Naive B cell (primary cell): ENCODE data around the gene NRDE2. TPM values are rescaled to one million over a fixed set of nuclear protein-coding genes. Genes with fewer than 3 reads are reported as not detected.

Experiments used
- ATAC-seq, 2 donors: fragments of 150-1000 bp; cut with Tn5 transposase; 2 replicates each; pipeline ENCODE4 v1.10.0; 2021; ENCODE audit warnings: low read depth in 2 of 2, mild to moderate bottlenecking in 2 of 2, moderate library complexity in 2 of 2
- DNase-seq: peaks from one replicate; pipeline ENCODE4 v3.0.0; 2022
- H3K27ac Mint-ChIP-seq, 6 donors: one replicate each; pipeline ENCODE4 v1.8.0; 2020 to 2022; ENCODE audit warnings: mild to moderate bottlenecking in 6 of 6, mixed read lengths in 6 of 6, moderate library complexity in 5 of 6, inconsistent platforms in 2 of 6
- H3K27me3 Mint-ChIP-seq, 3 donors: one replicate each; pipeline ENCODE4 v1.8.0; 2021 to 2022; ENCODE audit warnings: mixed read lengths in 3 of 3, mild to moderate bottlenecking in 1 of 3
- H3K36me3 Mint-ChIP-seq, 2 donors: one replicate each; pipeline ENCODE4 v1.8.0; 2020 to 2022; ENCODE audit warnings: mixed read lengths in 2 of 2, inconsistent platforms in 1 of 2, mild to moderate bottlenecking in 1 of 2
- H3K4me1 Mint-ChIP-seq, 3 donors: one replicate each; pipeline ENCODE4 v1.8.0; 2020 to 2022; ENCODE audit warnings: mixed read lengths in 3 of 3, inconsistent platforms in 1 of 3, mild to moderate bottlenecking in 1 of 3, moderate library complexity in 1 of 3
- H3K4me3 Mint-ChIP-seq, 8 donors: one replicate each; pipeline ENCODE4 v1.8.0; 2020 to 2022; ENCODE audit warnings: mild to moderate bottlenecking in 8 of 8, mixed read lengths in 8 of 8, moderate library complexity in 8 of 8, inconsistent platforms in 2 of 8
- H3K9me3 Mint-ChIP-seq, 7 donors: one replicate each; pipeline ENCODE4 v1.8.0; 2020 to 2022; ENCODE audit warnings: mixed read lengths in 7 of 7, mild to moderate bottlenecking in 5 of 7, inconsistent platforms in 2 of 7, moderate library complexity in 1 of 7
- polyA plus RNA-seq, 6 donors: library from polyadenylated mRNA; unstranded; fragments of 300-500 nt; fragmentation: Illumina TruSeq; gene quantifications; one replicate each; pipeline ENCODE4 v1.2.3, GENCODE V29; 2021; ENCODE audit warnings: low read depth in 6 of 6

Gene NRDE2
- polyA plus RNA-seq, 6 donors from 2014 or later = 9.9 to 21.0 (median 15.2) TPM

DNA sequence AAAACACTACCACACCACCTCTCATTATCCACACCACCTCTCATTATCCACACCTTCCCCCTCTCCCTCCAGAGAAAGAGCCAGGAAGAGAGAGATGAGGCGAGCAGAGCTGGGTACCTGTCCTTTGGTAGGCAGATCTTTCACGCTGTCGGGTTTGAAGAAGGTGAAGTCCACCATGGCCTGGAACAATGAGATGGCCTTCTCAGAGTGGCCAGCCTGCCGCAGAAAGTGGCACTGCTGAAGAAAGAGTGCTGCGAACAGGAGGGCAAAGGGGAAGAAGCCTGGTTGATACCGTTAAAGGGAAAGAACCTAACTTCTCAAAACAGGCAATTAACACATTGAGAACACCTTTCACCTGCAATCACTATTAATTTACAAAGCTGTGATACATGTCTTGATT, 30.6 kb downstream of the NRDE2 start:
- Mint-ChIP-seq H3K4me1 (peaks cover 2 to 9% (median 9%) of the 10 kb centered on the region in 3 donors), H3K4me3 (no peak overlapping the region), H3K9me3 (peaks cover 0 to 3% (median 0%) of the 10 kb centered on the region in 7 donors), H3K27me3 (no peaks in the 10 kb centered on the region), H3K27ac (peak overlapping the region in 3 of 6 donors; percentile 51 to 89 (median 56)), H3K36me3 (peaks cover 30 to 36% of the 10 kb centered on the region in 2 donors)
- DNase-seq (no peak), ATAC-seq (no peak)

DNA sequence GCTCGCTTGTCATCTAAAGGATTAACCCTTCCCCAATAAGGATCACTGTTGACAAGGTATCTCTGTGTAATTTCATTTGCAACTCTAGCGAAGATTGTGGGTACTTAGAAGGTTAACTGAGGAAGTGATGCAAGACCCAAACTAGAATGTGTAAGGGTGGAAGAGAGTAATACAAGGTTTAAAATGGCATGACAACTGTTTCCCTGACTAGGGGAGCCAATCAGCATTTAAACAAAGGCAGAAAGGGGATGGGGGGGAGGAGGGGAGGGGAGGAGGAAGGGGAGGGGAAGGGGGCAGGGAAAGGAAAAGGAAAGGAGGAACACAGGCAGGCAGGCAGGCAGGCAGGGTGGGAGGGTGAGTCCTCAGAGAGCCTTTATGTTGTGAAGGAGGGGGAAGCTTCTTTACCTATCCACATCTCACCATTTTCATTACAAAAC, 31.1 kb downstream of the NRDE2 start:
- H3K4me1 Mint-ChIP-seq = peaks cover 2 to 9% (median 9%) of the 10 kb centered on the region in 3 donors
- H3K4me3 Mint-ChIP-seq = no peak overlapping the region
- DNase-seq = no peak
- peak overlapping the region in 3 of 6 donors; percentile 51 to 89 (median 77) for H3K27ac Mint-ChIP-seq
- H3K27me3 Mint-ChIP-seq = no peaks in the 10 kb centered on the region
- no peak for ATAC-seq
- peaks cover 27 to 33% of the 10 kb centered on the region in 2 donors for H3K36me3 Mint-ChIP-seq
- H3K9me3 Mint-ChIP-seq = peaks cover 0 to 3% (median 0%) of the 10 kb centered on the region in 7 donors

DNA sequence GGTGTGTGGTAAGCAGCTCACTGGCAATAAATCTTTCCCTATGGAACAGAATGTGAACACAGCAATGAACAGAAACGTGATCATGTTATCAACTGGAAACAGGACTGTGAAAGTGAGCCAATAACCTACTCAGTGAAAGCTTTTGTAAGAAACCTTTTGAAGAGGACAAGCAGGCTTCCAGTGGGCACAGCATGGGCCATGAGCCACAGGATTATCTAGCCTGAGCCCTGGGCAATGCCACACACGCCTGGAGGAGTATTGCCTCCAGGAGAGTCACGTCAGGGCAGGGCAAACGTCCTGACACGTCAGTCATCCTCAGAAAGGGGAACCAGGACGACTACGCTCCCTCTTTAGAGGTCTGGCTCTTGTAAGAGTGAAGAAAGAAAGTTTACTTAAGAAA, 32.3 kb downstream of the NRDE2 start:
- H3K27me3 Mint-ChIP-seq = no peaks in the 10 kb centered on the region
- no peak for DNase-seq
- H3K4me3 Mint-ChIP-seq = no peak overlapping the region
- no peak overlapping the region for H3K27ac Mint-ChIP-seq
- ATAC-seq = no peak
- peaks cover 31 to 33% of the 10 kb centered on the region in 2 donors for H3K36me3 Mint-ChIP-seq
- H3K4me1 Mint-ChIP-seq = peaks cover 2 to 9% (median 9%) of the 10 kb centered on the region in 3 donors
- peaks cover 0 to 3% (median 0%) of the 10 kb centered on the region in 7 donors for H3K9me3 Mint-ChIP-seq

DNA sequence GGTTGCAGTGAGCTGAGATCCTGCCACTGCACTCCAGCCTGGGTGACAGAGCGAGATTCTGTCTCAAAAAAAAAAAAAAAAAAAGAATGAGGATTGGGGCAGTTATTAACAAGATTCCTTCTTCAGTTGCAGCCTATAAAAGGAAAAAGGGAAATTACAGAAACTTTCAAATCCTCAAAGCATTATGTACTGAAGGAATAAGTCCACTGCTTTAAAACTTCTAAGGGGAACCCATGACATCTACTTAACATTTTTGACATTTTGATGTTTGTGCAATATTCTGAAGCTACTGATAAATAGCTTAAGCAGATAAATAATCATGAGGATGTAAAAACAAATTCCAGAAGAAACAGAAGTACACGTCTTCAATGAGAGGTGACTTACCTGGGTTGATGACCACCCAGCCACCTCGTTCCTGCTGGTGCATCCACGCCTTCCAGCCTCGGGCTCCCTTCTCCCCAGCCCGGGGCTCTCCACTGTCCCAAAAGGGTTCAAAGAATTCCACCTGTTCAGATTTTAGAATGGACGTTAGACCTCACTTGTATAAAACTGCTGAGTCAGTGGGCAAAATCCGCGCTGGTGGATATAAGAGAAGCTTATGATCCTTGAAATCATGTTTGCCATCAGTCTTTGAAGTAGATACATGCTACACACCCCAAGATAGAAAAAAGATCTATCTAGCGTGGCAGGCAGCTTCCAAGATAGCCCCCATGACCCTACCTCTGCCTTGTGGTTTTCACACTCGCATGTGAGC, 33.7 kb downstream of the NRDE2 start:
- H3K9me3 Mint-ChIP-seq = peaks cover 0 to 3% (median 0%) of the 10 kb centered on the region in 7 donors
- peaks cover 2 to 9% (median 9%) of the 10 kb centered on the region in 3 donors for H3K4me1 Mint-ChIP-seq
- no peak for DNase-seq
- peaks cover 26 to 27% of the 10 kb centered on the region in 2 donors for H3K36me3 Mint-ChIP-seq
- H3K27me3 Mint-ChIP-seq = no peaks in the 10 kb centered on the region
- no peak overlapping the region for H3K4me3 Mint-ChIP-seq
- no peak overlapping the region for H3K27ac Mint-ChIP-seq
- no peak for ATAC-seq

DNA sequence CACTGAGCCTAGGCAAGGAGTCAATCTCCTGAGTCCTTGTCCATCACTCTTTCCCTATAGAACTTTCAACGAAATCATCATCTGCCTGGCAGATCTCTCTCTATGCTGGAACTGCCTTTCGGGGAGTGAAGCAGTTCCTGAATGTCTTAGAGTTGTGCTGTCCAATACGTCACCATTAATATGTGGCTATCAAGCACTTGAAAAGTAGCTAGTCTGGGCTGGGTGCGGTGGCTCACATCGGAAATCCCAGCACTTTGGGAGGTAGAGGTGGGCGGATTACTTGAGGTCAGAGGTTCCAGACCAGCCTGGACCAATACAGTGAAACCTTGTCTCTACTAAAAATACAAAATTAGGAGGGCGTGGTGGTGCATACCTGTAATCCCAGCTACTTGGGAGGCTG, 35.1 kb downstream of the NRDE2 start:
- DNase-seq = no peak
- H3K9me3 Mint-ChIP-seq = peaks cover 0 to 3% (median 0%) of the 10 kb centered on the region in 7 donors
- H3K27me3 Mint-ChIP-seq = no peaks in the 10 kb centered on the region
- H3K4me3 Mint-ChIP-seq = no peak overlapping the region
- ATAC-seq = no peak
- H3K36me3 Mint-ChIP-seq = peaks cover 31% of the 10 kb centered on the region in 2 donors
- H3K4me1 Mint-ChIP-seq = peaks cover 2 to 9% (median 9%) of the 10 kb centered on the region in 3 donors
- peak overlapping the region in 1 of 6 donors; percentile 38 for H3K27ac Mint-ChIP-seq

DNA sequence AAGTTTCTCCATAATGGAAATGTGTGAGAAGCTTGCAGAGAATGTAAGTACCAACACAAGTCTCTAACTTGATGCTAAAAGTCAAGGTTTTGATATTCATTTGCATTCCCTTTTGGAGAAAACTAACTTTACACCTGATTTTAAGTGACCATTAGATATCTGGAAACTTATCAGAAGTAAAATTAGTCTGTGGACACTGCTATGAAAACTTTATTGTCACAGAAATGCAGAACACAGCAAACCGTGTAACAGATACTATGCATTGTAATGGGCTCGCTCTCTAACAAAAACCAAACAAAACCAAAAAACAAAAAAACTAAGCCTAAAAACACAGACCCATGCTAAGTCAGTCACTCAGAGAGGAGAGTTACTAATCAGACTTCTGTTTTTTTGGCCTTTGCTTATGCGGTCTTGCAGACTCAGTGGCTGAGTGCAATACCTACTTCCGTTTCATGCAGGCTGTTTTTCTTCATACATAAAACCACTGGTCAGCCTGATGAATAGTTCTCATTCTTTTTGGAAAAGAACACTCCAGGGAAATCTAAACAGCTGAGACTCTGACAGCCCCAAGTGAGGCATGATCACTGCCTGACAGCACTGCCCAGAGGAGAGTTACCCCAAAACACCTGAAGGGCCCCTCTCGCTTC, 35.7 kb downstream of the NRDE2 start:
- ATAC-seq = no peak
- peaks cover 31% of the 10 kb centered on the region in 2 donors for H3K36me3 Mint-ChIP-seq
- H3K27ac Mint-ChIP-seq = no peak overlapping the region

DNA sequence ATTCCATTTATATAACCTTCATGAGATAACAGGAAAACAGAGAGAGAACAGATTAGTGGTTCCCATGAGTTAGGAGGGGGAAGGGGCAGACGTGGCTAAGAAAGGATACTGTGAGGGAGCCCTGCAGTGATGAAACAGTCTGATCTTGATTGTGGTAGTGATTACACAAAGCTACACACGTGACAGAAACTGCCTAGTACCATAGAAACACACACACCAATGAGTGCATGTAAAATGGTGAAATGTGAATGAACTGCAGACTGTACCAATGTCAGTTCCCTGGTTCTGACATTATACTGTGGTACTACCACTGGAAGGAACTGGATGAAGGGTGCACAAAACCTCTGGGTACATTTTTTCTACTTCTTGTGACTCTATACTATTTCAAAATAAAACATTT, 36.9 kb downstream of the NRDE2 start:
- H3K9me3 Mint-ChIP-seq = no peaks in the 10 kb centered on the region
- H3K4me3 Mint-ChIP-seq = no peak overlapping the region
- no peaks in the 10 kb centered on the region for H3K4me1 Mint-ChIP-seq
- no peak overlapping the region for H3K27ac Mint-ChIP-seq
- no peak for ATAC-seq
- no peak for DNase-seq
- peaks cover 23 to 40% of the 10 kb centered on the region in 2 donors for H3K36me3 Mint-ChIP-seq
- no peaks in the 10 kb centered on the region for H3K27me3 Mint-ChIP-seq

More for the DNA sequence above, 35.7 kb downstream of the NRDE2 start:
- peaks cover 2 to 7% (median 7%) of the 10 kb centered on the region in 3 donors for H3K4me1 Mint-ChIP-seq
- no peaks in the 10 kb centered on the region for H3K27me3 Mint-ChIP-seq
- peaks cover 0 to 2% (median 0%) of the 10 kb centered on the region in 7 donors for H3K9me3 Mint-ChIP-seq
- no peak for DNase-seq
- no peak overlapping the region for H3K4me3 Mint-ChIP-seq

DNA sequence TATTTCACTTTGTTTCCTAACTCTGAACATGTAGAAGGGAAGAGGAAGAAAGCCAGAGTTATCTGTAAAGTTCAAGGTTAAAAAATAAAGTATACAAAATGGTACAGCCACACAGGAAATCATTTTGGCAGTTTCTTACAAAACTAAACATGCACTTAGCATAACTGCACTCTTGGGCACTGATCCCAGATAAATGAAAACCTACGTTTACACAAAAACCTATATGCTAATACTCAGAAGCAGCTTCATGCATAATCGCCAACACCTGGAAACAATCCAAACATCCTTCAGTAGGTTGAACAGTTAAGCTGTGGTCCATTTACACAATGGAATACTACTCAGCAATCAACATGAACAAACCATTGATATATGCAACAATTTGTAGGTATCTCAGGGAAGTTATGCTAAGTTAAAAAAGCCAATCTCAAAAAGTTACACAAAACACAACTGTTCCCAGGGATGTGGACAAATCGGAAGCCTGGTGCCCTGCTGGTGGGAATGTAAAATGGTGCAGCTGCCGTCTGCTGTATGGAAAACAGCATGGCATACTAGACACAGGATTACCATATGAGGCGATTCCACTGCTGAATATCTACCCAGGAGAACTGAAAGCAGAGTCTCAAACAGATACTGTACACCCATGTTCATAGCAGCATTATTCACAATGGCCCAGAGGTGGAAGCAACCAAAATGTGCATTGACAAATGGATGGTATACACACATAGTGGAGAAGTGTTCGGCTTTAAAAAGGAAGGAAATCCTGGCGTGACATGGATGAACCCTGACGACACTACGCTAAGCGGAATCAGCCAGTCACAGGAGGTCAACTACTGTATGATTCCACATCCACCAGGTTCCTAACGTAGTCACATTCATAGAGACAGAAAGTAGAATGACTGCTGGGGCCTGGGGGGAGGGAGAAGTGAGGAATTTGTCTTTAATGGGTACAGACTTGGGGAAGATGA, 37.7 kb downstream of the NRDE2 start:
- DNase-seq (no peak), ATAC-seq (no peak)
- Mint-ChIP-seq H3K27me3 (no peaks in the 10 kb centered on the region), H3K4me3 (no peak overlapping the region), H3K4me1 (no peaks in the 10 kb centered on the region), H3K27ac (peak overlapping the region in 1 of 6 donors; percentile 33), H3K36me3 (peaks cover 23 to 40% of the 10 kb centered on the region in 2 donors), H3K9me3 (no peaks in the 10 kb centered on the region)

DNA sequence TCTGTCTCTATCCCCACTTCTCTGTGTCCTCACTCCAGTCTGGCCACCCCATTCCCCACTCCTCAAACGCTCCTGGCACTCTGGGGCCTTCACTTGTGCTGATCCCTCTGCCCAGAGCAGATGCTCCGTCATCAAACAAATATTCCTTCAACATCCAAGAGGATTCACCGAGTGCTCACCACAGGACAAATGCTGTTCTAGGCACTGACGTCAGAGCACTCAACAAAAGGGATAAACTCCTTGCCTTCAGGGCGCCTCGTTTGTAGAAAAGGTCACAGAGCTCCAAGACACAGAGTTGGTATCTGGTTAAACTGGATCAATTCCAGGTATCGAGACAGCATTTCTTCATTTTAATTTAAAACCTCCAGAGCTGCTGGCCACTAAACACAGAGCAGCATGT, 40.0 kb downstream of the NRDE2 start:
- ATAC-seq (no peak), DNase-seq (no peak)
- H3K27me3 Mint-ChIP-seq = no peaks in the 10 kb centered on the region
- H3K36me3 Mint-ChIP-seq = peaks cover 23 to 40% of the 10 kb centered on the region in 2 donors
- no peaks in the 10 kb centered on the region for H3K9me3 Mint-ChIP-seq
- no peak overlapping the region for H3K4me3 Mint-ChIP-seq
- no peaks in the 10 kb centered on the region for H3K4me1 Mint-ChIP-seq
- H3K27ac Mint-ChIP-seq = peak overlapping the region in 2 of 6 donors; percentile 49 to 65

DNA sequence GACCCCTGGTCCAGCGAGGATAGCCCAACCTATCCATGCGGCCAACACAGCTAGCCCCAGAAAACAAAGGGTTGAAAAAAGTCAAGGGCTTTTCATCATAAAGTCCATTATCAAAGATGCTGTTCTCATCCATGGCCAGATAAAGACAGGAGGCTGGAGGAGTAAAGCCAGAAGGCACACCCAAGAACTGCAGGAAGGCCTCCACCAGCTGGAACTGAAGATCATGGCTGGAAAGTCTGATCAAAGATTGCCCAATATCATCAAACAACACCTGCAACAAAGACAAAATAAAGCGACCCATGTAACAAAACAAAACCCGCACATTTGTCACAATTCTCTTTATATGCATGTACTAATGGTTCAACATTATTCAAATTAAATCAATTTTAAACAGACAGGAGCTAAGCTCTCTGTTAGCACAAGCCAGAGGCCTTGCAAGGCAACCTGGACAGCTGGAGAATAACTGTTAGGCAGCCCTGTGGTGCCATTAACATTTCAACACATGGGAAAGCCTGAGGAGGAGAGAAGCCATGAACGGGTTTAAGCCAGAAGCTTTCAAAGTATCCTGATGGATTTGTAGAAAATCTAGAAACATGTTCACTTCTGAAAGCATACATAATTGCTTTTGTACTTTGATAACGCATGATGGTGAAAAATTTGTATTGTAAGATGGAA, 41.3 kb downstream of the NRDE2 start:
- Mint-ChIP-seq H3K4me3 (no peak overlapping the region), H3K36me3 (peaks cover 23 to 36% of the 10 kb centered on the region in 2 donors), H3K27me3 (no peaks in the 10 kb centered on the region), H3K27ac (peak overlapping the region in 1 of 6 donors; percentile 24), H3K9me3 (no peaks in the 10 kb centered on the region), H3K4me1 (no peaks in the 10 kb centered on the region)
- ATAC-seq (no peak), DNase-seq (no peak)

DNA sequence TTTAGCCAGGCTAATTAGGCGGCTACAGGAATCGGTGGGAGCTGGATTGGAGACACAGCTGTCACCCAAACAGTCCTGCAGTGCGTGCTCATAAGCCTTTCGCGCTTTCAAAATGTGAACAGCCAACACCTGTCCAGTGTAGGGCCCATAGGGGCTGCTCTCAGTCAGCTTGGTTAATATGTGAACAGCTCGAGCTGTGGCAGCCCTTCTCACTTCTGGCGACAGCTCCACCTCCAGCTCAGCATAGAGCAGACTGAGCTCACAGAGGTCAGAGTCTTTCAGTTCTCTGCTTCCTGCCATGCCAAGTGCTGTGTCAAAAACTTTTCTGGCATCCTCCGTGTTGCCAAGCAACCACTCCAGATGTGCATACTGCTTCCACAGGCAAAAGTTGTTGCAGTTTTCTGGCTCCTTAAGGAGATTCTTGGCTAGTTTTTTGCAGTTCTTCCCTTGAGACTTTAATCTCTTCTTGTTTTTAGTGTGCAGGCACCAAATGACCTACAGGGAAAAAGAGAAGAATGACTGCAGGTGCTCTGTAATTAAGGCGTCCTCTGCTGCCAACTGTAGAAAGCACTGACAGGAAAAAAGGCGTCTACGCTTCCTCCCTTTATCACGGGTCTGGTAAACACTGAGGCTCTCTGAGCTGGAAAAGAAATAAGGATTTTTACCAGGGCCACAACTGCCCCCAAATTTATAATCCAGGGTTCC, 42.9 kb downstream of the NRDE2 start:
- Mint-ChIP-seq H3K4me3 (no peak overlapping the region), H3K36me3 (peaks cover 15 to 34% of the 10 kb centered on the region in 2 donors), H3K9me3 (no peaks in the 10 kb centered on the region), H3K4me1 (no peaks in the 10 kb centered on the region), H3K27ac (peak overlapping the region in 1 of 6 donors; percentile 24), H3K27me3 (no peaks in the 10 kb centered on the region)
- no peak for DNase-seq
- ATAC-seq = no peak

DNA sequence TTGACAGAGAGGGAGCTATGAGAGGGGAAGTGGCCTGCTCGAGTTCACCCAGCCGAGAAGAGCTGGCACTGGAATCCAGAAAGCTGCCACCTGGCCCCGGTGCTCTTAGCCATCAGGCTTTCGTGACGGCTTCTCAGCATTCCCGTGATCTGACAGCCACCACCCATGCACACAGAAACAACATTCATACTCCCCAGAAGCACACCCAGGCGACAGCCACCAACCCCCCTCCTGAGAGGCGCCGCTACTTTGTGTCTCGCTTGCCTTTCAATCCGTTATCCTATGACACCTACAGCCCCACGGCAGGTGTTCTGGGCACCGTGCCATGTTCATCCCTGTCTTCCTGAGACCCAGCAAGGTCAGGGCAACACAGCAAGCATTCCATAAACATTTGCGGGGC, 44.0 kb downstream of the NRDE2 start:
- Mint-ChIP-seq H3K36me3 (peaks cover 15 to 32% of the 10 kb centered on the region in 2 donors), H3K4me3 (no peak overlapping the region), H3K27ac (no peak overlapping the region), H3K27me3 (no peaks in the 10 kb centered on the region), H3K9me3 (no peaks in the 10 kb centered on the region), H3K4me1 (no peaks in the 10 kb centered on the region)
- ATAC-seq (no peak), DNase-seq (no peak)
